ENCODE data around the gene ALDH4A1. TPM values are rescaled to one million over a fixed set of nuclear protein-coding genes. Genes with fewer than 3 reads are reported as not detected.
"Not testable (repeated sequence)": the region's sequence is repeated elsewhere in the genome, so short reads cannot be mapped to it uniquely, and the experiment has no call there.

ALDH4A1 gene
- total RNA-seq, 1 donor from 2014 or later = 54.8 TPM

DNA sequence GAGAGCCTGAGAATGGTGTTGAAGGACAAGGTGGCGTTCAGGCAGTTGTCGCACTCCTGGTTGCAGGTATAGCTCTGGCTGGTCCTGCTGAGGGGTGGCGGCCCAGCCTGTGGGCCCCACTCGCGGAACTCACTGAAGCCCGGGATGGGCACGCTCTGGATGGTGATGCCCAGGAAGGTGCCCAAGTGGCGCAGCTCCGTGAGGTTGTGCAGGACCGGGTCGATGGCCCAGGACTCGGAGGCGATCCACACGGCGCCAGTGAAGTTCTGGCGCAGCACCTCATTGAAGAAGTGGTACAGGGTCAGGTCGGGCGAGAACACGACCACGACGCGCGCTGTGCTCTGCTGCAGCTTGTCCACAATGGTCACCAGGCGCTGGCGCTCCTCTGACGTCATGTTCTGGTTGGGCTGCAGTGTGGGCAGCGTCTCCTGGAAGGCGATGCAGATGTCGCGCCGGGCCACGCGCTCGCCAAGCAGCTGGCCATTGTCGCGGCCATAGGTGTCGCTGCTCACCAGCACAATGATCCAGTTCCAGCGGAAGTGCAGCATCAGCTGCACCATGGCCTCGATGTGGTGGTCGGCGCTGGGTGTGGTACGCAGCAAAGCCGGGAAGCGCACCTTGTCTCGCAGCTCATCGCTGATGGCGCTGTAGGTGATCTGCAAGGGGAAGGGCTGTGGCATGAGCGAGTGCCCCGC lies 47.9 kb downstream of the ALDH4A1 start:
- no peak for ATAC-seq

- ATAC-seq = no peak
Observed at GRCh38 chr1:18852501-18852900, 49.9 kb downstream of the ALDH4A1 start.

DNA sequence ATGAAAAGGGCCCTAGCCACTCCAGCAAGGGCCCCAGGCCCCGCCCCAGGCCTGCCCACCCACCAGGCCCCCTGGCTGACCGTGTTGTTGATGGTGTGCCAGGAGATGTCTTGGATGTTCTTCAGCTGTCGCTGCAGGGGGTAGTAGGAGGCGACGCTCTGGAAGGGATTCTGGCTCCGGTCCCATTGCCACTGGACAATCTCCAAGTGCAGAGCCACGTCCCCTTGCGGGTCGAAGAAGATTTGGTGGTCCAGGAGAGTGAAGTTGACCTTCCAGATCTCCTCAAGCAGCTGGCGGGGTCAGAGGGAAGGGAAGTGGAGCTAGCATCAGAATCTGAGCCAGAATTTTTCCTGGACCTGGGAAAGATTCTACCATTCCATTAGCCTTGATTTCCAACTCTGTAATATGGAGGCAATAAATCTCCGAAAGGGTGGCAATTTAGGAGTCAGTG lies 53.1 kb downstream of the ALDH4A1 start:
- no peak for ATAC-seq

DNA sequence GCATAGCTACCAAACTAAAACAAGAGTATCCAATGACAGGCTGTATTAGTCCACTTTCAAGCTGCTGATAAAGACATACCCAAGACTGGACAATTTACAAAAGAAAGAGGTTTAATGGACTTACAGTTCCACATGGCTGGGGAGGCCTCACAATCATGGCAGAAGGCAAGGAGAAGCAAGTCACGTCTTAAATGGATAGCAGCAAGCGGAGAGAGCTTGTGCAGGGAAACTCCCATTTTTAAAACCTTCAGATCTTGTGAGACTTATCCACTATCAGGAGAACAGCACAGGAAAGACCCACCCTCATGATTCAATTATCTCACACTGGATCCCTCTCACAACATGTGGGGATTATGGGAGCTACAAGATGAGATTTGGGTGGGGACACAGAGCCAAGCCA lies 54.6 kb downstream of the ALDH4A1 start:
- ATAC-seq = not testable (repeated sequence)

- no peak for ATAC-seq
Observed at GRCh38 chr1:18840145-18840544, 62.2 kb downstream of the ALDH4A1 start.

GRCh38 chr1:18836654-18837053 lies 65.7 kb downstream of the ALDH4A1 start:
- no peak for ATAC-seq

DNA sequence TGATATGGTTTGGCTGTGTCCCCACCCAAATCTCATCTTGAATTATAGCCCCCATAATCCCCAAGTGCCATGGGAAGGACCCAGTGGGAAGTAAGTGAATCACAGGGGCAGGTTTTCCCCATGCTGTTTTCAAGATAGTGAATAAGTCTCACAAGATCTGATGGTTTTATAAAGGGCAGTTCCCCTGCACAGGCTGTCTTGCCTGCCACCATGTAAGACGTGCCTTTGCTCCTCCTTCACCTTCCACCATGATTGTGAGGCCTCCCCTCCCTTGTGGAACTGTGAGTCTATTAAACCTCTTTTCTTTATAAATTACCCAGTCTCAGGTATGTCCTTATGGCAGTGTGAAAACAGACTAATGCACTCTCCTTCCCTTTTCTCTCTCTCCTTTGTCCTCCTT lies 70.0 kb downstream of the ALDH4A1 start:
- ATAC-seq = not testable (repeated sequence)

- ATAC-seq = no peak
Observed at GRCh38 chr1:18831656-18832055, 70.7 kb downstream of the ALDH4A1 start.

DNA sequence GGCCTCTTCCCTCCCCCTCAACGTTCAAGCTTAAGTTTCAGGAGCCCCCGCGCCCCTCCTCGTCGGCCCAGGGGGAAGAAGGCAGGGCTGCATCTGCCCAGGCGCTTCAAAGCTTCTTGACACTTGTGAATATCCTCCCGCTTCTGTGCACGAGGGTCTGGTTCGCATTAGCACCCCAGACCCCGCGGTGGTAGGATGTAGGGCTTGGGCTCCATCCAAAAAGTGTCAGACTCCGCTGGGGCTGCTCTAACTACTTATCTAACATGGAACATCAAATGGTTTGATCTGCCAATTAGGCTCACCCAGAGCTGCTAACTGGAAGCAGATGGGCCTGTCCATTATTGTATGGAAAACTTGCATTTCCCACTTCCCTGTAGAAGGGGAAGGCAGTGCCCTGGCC lies 71.8 kb downstream of the ALDH4A1 start:
- ATAC-seq = no peak

- ATAC-seq = no peak
Observed at GRCh38 chr1:18829671-18830070, 72.7 kb downstream of the ALDH4A1 start.

DNA sequence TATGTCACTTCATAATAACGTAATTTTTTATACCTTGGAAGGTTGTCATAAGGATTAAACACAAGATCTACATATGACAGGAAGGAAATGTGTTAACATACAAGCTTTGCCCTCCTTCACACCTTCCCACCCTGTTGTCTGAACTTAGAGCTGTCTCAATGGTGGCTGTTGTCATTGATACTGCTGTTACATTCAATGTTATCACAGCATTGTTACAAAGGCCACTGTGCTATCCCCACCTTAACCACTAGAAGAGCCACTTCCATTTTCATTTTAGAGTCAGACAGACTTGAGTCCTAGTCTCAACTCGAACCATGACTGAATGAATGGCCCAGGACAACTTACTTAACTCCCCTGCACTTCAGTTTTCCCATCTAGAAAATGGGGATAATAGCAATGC lies 74.1 kb downstream of the ALDH4A1 start:
- ATAC-seq = no peak

GRCh38 chr1:18823438-18823837 lies 78.9 kb downstream of the ALDH4A1 start:
- no peak for ATAC-seq

Other genes starting within 250 kb of the ALDH4A1 start
- gene TAS1R2, start 42.9 kb downstream of the ALDH4A1 start, total RNA-seq = not detected
- 70.2 TPM for gene IFFO2, start 54.1 kb upstream of the ALDH4A1 start, total RNA-seq